Lung microvascular endothelial cell (primary cell): ENCODE measurements around the gene HPCAL1. TPM values are rescaled to one million over a fixed set of nuclear protein-coding genes. Genes with fewer than 3 reads are reported as not detected.
A peak's percentile ranks its signal among the peaks of the same experiment; 100 is the strongest.
"Not testable (repeated sequence)": the region's sequence is repeated elsewhere in the genome, so short reads cannot be mapped to it uniquely, and the experiment has no call there.

ENCODE experiments used
- DNase-seq, 2 donors: peaks; one replicate each; pipeline versions ENCODE4 v3.0.0 to v3.0.0-alpha.2; 2010; ENCODE audit warnings: low read depth in 2 of 2
- total RNA-seq: library from RNA; depleted of rRNA; stranded (reverse); fragments of >200 nt; gene quantifications from 2 replicates; pipeline ENCODE4 v1.2.1, GENCODE V29; 2014

HPCAL1 gene
- total RNA-seq, 1 donor from 2014 or later: 33.7 TPM

DNA sequence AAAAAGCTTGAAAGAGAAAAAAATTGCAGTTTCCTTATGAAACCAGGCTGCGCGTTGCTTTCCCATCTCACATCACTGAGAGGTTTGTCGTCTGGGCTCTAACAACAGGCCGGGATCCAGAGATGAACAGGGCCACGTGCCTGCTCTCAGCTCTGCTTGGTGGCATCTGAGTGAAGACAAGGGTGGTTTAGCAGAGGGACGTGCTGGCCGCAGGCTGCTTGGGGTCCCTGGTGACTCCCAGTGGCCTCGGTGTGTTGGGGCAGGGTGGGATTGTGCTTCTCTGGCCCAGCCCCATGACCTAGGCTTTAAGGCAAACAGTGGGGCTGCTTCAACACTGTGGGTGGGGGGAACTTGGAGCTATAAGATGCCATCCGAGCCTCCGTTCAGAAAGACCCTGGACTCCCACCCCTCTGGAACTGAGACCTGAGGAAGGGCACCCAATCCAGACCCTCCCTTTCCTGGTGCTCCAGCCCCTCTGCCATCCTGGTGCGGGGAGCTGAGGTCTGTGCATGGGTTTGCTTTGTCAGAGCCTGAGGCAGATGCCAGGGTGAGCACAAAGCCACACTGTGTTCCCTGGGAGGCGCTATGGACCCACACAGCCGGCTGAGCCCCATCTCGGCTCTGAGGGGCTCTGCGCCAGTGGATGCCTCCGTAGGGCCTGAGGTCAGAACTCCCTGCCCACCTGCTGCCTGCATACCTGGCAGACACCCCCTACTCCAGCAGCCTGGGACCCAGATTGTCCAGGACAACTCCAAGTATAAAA lies 18.4 kb upstream of the HPCAL1 start:
- DNase-seq: no peak

GRCh38 chr2:10285191-10285555 lies 17.5 kb upstream of the HPCAL1 start:
- no peak for DNase-seq

DNA sequence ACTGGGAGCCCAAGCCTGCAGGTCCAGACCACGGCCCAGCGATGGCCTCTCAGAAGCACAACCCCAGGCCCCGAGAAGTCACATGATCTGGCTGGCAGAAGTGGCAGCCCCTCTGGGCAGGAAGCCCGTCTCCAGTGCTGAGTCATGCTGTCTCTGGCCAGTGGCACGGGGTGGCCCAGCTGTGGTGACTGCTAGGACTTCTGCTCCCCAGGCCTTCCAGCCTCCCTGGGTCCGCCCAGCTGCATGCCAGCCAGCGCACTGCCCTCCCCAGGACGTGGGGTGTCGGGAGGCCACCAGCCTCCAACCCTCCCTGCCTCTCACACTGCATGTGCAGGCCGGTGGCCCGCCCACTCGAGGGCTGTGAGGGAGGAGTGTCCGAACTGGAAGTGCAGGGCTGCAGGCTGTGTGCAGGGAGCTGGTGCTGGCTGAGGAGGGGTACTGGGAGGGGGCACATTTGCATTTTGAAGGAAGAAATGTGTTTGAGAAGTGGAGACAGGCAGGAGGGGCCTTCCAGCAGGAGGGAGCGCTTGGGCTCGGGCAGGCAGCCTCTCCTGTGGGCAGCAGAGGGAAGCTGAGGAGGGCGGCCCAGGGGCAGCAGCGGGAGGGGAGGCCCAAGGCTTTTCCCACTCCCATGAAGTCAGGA lies 17.0 kb upstream of the HPCAL1 start:
- DNase-seq: peak; percentile 59 to 79

DNA sequence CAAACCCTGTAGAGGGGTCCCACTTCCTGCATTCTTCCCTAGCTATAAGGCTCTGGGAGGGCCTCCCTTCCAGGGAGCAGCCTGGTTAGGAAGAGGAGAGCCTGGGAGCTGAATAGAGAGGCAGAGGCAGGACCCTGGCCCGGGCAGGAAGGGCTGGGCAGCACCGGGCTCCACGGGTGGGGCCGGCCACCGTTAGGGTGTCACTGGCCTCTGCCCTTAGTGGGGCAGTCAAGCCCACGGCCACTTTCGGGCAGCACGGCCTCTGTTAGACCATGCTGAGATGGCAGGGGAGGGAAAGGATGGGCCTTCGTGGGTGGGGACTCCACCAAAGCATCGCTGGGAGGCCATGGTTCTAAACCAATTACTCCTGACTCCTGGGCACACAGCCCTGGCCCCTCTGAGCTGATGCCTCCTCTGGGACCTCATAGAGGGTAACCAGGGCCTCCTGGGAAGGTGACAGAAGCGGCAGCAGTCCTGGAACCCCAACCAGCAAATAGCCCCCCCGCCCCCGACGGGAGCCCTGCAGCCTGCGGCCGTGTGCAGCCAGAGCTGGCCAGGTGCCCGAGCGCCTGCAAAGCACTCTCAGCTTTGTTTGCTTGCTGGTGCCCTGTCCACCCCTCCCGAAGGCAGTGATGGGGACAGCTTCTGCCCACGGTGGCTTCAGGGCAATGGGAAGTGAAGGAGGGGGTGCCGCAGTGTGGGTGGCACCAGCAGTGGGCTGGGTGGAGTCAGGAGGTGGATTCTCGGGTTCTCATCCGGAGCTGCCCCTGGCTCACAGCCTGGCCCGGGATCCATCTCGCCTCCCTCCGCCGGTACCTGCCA lies 16.3 kb upstream of the HPCAL1 start:
- peak in 1 of 2 donors; percentile 38 for DNase-seq

DNA sequence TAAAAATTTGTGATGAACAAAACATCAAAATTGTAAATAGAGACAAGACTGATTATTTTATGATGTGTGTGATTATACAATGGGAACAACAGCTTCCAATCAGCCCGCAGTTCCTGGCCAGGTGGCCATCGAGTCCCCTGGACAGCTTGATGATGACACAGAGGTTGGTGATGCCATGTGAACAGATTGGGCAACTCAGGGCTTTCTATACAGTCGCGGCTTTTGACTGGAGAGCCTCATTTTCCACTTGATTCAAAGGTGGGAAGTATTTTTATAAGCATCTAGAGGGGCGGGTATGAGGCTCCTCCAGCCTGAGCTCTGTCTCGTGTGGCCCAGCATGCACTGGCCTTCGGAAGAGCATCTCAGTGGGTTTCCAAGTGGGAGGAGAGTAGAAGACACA lies 14.9 kb upstream of the HPCAL1 start:
- DNase-seq: no peak

DNA sequence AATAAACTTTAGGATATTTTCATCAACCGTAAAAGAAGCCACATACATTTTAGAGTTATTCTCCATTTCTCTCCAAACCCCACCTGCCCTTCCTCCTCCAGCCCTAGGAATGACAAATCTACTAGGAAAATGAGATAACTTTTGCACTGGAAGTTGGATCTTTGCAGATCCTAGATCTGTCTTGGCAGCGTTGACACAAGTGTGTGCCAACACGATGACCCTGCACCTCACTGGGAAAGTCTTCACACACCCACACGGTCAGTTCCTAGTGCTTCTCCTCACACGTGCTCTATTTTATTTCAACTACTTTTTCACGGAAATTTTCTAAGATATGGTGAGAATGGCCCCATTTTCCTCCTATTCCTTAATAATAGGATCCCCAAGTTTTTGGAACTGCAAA lies 14.1 kb upstream of the HPCAL1 start:
- DNase-seq: no peak

DNA sequence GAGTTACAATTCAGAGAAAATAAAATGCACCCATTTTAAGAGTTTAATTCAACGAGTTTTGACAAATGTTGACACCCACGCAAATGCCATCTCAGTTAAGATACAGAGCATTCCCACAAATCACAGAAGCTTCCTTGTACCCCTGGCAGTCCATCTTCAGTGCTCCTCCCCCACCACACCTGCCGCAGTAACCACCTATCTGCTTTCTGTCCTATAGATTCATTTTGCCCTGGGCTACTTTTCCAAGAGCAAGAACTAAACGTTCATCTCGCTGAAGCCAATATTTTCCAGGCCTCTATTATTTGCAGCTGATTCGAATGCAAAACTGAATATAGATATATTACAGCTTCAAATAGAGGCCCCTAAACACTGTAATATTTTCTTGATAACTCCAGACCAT lies 13.4 kb upstream of the HPCAL1 start:
- no peak for DNase-seq

DNA sequence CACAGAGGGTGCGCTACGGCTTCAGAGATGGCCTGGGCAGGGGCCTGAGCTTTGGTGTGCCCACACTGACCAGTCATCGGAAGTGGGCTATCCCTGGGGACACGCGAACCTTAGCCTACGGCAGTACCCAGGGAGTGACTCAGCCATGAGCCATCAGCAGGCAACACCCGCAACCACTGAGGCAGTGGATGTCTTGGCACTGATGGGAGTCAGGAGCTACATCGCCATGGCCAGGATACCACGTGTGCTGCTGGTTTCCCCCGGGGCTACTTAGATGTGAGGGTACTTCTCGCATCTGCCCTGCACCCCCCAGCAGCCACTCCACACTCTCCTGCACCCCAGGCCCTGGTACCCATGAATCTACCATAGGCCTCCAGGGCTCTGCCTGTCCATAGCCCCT lies 12.8 kb upstream of the HPCAL1 start:
- DNase-seq: peak in 1 of 2 donors; percentile 68

- not testable (repeated sequence) for DNase-seq
Measured at GRCh38 chr2:10291376-10291775, 11.3 kb upstream of the HPCAL1 start.

GRCh38 chr2:10292033-10292432 lies 10.7 kb upstream of the HPCAL1 start:
- DNase-seq: no peak

- DNase-seq: no peak
Measured at GRCh38 chr2:10293603-10294002, 9.1 kb upstream of the HPCAL1 start.

GRCh38 chr2:10294077-10294476 lies 8.6 kb upstream of the HPCAL1 start:
- no peak for DNase-seq

DNA sequence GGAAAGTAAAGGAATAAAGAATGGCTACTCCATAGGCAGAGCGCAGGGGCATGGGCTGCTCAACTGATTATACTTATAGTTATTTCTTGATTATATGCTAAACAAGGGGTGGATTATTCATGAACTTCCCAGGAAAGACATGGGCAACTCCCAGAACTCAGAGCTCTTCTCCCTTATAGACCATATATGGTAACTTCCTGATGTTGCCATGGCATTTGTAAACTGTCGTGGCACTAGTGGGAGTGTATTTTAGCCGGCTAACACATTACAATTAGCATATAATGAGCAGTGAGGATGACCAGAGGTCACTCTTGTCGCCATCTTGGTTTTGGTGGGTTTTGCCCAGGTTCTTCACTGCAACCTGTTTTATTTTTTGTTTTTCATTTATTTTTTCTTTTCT lies 7.1 kb upstream of the HPCAL1 start:
- not testable (repeated sequence) for DNase-seq

- DNase-seq: no peak
Measured at GRCh38 chr2:10296142-10296541, 6.6 kb upstream of the HPCAL1 start.

- DNase-seq: peak in 1 of 2 donors; percentile 22
Measured at GRCh38 chr2:10297191-10297830, 5.4 kb upstream of the HPCAL1 start.

DNA sequence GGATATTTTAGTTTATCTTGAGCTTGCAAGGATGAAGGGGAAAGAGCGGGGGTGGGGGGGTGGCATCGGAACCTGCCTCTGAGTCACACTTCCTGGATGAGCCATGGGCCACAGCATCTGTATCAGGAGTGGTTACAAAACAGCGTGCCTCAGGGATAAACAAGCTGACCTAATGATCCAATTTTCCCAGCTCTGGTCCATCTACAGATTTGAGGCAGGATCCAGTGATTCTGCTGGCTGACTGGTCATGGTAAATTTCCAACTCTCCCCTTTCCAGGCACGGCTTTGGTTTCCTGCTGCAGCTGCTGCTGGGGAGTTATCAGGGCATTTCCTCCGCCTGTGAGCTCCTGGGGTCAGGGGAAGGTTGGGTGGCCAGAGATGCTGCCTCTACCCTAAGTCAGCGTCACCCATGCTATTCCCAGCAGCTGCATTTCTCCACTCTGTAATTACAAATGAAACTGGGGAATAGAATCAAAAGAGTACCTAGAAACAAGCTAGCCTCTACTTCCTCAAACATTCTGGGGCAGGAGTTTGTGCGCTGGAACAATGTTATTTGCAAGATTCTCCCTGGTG lies 4.7 kb upstream of the HPCAL1 start:
- DNase-seq: peak; percentile 92 to 96

DNA sequence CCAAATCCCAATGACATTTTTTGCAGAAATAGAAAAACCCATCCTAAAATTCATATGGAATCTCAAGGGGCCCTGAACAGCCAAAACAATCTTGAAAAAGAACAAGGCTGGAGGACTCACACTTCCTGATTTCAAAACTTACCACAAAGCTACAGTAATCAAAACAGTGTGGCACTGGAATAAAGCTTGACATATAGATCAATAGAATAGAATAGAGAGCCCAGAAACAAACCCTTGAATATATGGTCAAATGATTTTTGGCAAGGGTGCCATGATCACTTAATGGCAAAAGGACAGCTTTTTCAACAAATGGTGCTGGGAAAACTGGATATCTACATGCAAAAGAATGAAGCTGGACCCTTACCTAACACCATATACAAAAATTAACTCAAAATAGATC lies 3.9 kb upstream of the HPCAL1 start:
- not testable (repeated sequence) for DNase-seq

- no peak for DNase-seq
Measured at GRCh38 chr2:10300328-10300920, 2.3 kb upstream of the HPCAL1 start.

GRCh38 chr2:10300997-10301940 lies 1.4 kb upstream of the HPCAL1 start:
- DNase-seq: no peak

- no peak for DNase-seq
Measured at GRCh38 chr2:10301941-10302478, 694 bp upstream of the HPCAL1 start.
